Glutamatergic neuron (in vitro differentiated cells): ENCODE results near the gene NCOA7. TPM values are rescaled to one million over a fixed set of nuclear protein-coding genes. Genes with fewer than 3 reads are reported as not detected.
A peak's percentile ranks its signal among the peaks of the same experiment; 100 is the strongest.
"Not testable (repeated sequence)": the region's sequence is repeated elsewhere in the genome, so short reads cannot be mapped to it uniquely, and the experiment has no call there.

Experiments used
- DNase-seq: peaks from one replicate; pipeline ENCODE4 v3.0.0; 2022
- H3K27ac Mint-ChIP-seq: one replicate; pipeline ENCODE4 v1.8.0; 2020; ENCODE audit warnings: mild to moderate bottlenecking, mixed read lengths, inconsistent platforms; ENCODE audit not compliant: unreplicated experiment
- H3K27me3 Mint-ChIP-seq: one replicate; pipeline ENCODE4 v1.8.0; 2020; ENCODE audit warnings: mild to moderate bottlenecking, moderate library complexity, mixed read lengths, inconsistent platforms; ENCODE audit not compliant: unreplicated experiment
- H3K36me3 Mint-ChIP-seq: one replicate; pipeline ENCODE4 v1.8.0; 2020; ENCODE audit warnings: mild to moderate bottlenecking, mixed read lengths, inconsistent platforms; ENCODE audit not compliant: unreplicated experiment
- H3K4me1 Mint-ChIP-seq: one replicate; pipeline ENCODE4 v1.8.0; 2020; ENCODE audit warnings: mild to moderate bottlenecking, low read depth, mixed read lengths, inconsistent platforms; ENCODE audit not compliant: unreplicated experiment
- H3K4me3 Mint-ChIP-seq: one replicate; pipeline ENCODE4 v1.8.0; 2020; ENCODE audit warnings: mild to moderate bottlenecking, mixed read lengths, inconsistent platforms; ENCODE audit not compliant: unreplicated experiment
- H3K9me3 Mint-ChIP-seq: one replicate; pipeline ENCODE4 v1.8.0; 2020; ENCODE audit warnings: mild to moderate bottlenecking, moderate library complexity, mixed read lengths, inconsistent platforms; ENCODE audit not compliant: unreplicated experiment
- total RNA-seq: library from RNA; stranded (reverse); fragmentation: NEBNext Ultra II Directional; extraction: Animal tissue kit (Norgen Biotek cat#: 25700); gene quantifications from one replicate; pipeline ENCODE4 v1.2.1, GENCODE V29; 2021; ENCODE audit not compliant: unreplicated experiment
- TF ChIP-seq, protein P1 (sequence below): fragments of 200-600 bp; sonication (generic); IDR thresholded peaks from one replicate; pipeline ENCODE4 v1.5.0; 2021; ENCODE audit not compliant: partially characterized antibody, unreplicated experiment

The NCOA7 gene
- total RNA-seq, 1 donor from 2014 or later = 23.5 TPM

DNA sequence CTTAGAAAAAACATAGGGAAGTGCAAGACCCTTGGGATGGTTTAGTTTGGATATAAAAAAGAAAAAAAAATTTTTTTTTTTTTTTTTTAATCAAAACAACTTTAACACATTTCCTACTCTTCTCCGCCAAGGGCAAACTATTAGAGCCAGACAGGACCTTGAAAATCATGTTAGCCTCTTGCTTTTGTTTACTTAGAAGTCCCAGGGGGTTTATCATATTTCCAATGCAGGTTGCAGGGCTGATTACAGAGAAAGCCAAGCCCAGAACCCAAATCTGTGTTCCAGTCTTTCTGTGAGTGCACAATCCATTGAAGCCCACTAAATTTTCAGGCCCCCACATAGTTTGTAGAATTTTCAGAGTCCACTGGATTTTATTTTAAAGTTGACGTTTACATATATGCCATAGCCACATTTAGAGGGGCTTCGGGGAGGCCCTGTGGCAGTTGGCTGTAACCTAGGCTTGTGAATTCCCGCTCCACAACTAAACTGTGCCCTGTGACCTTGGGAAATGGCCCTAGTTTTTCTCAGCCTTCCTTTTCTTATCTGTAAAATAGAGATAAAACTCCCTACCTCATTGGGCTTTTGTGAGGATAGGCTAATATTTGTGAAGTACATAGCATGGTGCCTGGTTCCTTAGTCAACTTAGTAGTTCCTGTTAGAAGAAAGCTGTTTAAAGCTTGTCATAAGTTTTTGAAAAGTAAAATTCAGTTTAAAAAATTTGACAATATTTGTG lies 55.7 kb downstream of the NCOA7 start:
- TF ChIP-seq, protein P1, sequence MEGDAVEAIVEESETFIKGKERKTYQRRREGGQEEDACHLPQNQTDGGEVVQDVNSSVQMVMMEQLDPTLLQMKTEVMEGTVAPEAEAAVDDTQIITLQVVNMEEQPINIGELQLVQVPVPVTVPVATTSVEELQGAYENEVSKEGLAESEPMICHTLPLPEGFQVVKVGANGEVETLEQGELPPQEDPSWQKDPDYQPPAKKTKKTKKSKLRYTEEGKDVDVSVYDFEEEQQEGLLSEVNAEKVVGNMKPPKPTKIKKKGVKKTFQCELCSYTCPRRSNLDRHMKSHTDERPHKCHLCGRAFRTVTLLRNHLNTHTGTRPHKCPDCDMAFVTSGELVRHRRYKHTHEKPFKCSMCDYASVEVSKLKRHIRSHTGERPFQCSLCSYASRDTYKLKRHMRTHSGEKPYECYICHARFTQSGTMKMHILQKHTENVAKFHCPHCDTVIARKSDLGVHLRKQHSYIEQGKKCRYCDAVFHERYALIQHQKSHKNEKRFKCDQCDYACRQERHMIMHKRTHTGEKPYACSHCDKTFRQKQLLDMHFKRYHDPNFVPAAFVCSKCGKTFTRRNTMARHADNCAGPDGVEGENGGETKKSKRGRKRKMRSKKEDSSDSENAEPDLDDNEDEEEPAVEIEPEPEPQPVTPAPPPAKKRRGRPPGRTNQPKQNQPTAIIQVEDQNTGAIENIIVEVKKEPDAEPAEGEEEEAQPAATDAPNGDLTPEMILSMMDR = no peak
- Mint-ChIP-seq H3K27ac (peak overlapping the region; percentile 8), H3K36me3 (no peaks in the 10 kb centered on the region), H3K9me3 (peaks cover 2% of the 10 kb centered on the region), H3K4me1 (peaks cover 17% of the 10 kb centered on the region), H3K4me3 (no peak overlapping the region), H3K27me3 (no peaks in the 10 kb centered on the region)
- DNase-seq = no peak

DNA sequence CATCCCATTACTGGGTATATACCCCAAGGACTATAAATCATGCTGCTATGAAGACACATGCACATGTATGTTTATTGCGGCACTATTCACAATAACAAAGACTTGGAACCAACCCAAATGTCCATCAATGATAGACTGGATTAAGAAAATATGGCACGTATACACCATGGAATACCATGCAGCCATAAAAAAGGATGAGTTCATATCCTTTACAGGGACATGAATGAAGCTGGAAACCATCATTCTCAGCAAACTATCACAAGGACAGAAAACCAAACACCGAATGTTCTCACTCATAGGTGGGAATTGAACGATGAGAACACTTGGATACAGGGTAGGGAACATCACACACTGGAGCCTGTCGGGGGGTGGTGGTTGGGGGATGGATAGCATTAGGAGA lies 57.5 kb downstream of the NCOA7 start:
- not testable (repeated sequence) for DNase-seq, H3K27ac Mint-ChIP-seq, H3K4me3 Mint-ChIP-seq, H3K36me3 Mint-ChIP-seq, H3K27me3 Mint-ChIP-seq, H3K9me3 Mint-ChIP-seq
- peaks cover 17% of the 10 kb centered on the region for H3K4me1 Mint-ChIP-seq

DNA sequence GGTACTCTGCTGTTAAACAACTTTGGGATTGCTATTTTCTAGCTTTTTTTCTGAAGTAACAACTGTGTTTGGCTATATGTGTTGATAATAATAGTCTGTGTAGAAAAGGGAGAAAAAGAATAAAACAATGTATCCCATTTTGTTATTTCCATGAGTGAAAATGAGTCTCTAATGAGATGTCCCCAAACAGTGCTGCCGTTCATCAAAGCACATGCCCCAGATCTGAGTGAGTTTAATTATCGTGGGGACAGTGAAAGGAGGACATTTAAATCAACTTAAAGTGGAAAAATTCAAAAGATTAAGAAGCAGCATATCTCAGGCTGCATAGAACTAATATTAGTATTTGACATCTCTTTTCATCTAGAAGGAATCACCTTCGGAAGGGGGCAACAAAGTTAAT lies 59.6 kb downstream of the NCOA7 start:
- Mint-ChIP-seq H3K27me3 (no peaks in the 10 kb centered on the region), H3K4me1 (peaks cover 9% of the 10 kb centered on the region), H3K9me3 (peaks cover 7% of the 10 kb centered on the region), H3K4me3 (no peak overlapping the region), H3K27ac (no peak overlapping the region), H3K36me3 (peaks cover 10% of the 10 kb centered on the region)
- TF ChIP-seq, protein P1 = no peak
- no peak for DNase-seq

DNA sequence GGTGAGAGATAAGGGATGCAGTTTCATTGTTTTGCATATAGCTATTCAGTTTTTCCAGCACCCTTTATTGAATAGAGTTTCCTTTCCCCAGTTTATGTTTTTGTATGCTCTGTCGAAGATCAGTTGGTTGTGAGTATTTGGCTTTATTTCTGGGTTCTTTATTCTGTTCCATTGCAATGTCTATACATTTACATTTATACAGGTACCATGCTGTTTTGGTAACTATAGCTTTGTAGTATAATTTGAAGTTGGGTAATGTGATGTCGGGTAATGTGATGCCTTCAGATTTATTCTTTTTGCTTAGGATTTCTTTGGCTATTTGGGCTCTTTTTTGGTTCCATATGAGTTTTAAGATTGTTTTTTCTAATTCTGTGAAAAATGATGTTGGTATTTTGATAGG lies 61.8 kb downstream of the NCOA7 start:
- Mint-ChIP-seq H3K9me3 (peaks cover 7% of the 10 kb centered on the region), H3K27ac (no peak overlapping the region), H3K27me3 (no peaks in the 10 kb centered on the region), H3K4me3 (no peak overlapping the region), H3K4me1 (no peaks in the 10 kb centered on the region), H3K36me3 (peaks cover 10% of the 10 kb centered on the region)
- TF ChIP-seq, protein P1 = no peak
- no peak for DNase-seq

DNA sequence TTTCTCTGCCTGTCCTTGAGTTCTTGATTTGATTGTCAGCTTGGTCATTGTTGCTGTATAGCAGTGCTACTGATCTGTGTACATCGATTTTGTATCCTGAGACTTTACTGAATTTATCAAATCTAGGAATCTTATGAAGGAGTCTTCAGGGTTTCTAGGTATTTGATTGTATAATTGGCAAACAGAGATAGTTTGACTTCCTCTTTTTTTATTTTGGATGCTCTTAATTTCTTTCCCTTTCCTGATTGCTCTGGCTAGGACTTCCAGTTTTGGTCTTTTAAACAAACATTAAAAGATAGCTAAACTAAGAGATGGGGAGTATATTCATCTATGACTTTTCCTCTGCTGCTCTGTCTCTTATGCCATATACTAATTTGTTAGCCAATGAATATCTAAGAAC lies 62.4 kb downstream of the NCOA7 start:
- no peak overlapping the region for H3K27ac Mint-ChIP-seq
- H3K36me3 Mint-ChIP-seq = peaks cover 10% of the 10 kb centered on the region
- TF ChIP-seq, protein P1 = no peak
- peaks cover 4% of the 10 kb centered on the region for H3K9me3 Mint-ChIP-seq
- no peaks in the 10 kb centered on the region for H3K27me3 Mint-ChIP-seq
- DNase-seq = no peak
- no peak overlapping the region for H3K4me3 Mint-ChIP-seq
- H3K4me1 Mint-ChIP-seq = no peaks in the 10 kb centered on the region
